ENCODE results near the gene PMEPA1.

The PMEPA1 gene

DNA sequence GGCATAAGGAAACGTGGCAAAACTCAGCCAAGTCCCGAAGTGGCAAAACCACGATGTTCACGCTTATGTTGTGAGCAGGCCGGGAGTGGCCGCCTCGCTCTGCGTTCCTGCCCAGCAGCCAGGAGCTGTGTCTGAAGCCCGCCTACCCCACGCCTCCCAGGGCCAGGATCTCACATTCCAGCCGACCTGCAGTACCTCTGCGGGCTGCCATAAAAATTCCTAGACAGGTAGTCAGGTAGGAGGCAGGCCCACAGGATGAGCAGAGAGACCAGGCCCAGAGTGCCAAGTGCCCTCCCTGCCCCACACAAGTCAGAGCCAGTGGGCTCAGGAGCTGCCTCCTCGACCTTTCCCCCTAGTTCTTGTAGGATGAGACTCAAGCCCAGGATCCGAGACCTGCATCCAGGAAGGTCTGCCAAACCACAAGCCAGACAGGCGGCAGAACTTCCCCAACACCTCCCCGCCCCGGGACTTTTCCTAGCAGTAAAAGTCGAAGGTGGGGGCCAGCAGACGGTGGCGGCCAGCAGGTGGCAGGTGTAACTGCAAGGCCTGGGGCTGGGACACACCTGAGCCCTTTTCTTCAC is 16.7 kb downstream of the PMEPA1 start:
- DNase-seq (ENCODE audit: low read depth): no peak

DNA sequence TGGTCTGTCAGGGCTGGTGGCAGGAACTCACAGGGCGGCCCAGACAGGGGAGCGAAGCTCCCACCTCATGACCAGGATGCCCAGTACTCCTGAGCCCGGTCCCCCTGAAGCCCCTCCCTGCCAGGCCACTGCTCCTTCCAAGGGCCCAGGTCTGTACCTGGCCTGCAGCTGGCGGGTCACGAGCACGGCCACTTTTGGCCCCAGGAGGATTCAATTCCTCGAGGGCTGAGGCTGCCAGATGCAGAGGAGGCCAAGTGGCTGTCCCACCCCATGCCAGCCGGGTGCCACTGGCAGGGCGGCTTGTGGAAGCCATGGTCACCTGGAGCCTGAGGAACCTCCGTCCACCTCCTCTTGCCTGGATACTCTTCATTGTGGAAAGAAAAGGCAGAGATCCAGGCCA is 17.4 kb downstream of the PMEPA1 start:
- DNase-seq (ENCODE audit: low read depth): no peak

GRCh38 chr20:57691699-57692098 is 18.1 kb downstream of the PMEPA1 start:
- no peak for DNase-seq (ENCODE audit: low read depth)

DNA sequence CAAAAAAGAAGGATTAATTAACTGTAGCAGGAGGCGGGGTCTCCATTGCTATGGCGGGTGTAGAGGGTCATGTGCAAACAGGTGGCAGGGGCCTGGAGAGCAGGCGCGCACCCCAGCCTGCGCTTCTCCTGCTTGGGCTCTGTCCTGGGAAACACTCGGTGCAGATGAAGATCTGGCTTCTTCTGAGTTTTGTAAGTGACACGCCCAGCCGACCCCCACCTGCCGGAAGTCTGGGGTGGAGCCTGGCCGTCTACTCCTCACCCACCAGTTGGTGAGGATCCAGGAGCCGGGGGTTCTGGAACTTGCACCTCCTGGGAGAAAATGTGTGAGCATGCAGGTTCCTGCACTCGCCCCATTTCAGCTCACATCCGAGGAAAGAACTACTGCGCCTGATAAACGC is 19.3 kb downstream of the PMEPA1 start:
- no peak for DNase-seq (ENCODE audit: low read depth)

- DNase-seq (ENCODE audit: low read depth): no peak
Observed at GRCh38 chr20:57689745-57690481, 19.9 kb downstream of the PMEPA1 start.

GRCh38 chr20:57688864-57689263 is 21.0 kb downstream of the PMEPA1 start:
- no peak for DNase-seq (ENCODE audit: low read depth)

DNA sequence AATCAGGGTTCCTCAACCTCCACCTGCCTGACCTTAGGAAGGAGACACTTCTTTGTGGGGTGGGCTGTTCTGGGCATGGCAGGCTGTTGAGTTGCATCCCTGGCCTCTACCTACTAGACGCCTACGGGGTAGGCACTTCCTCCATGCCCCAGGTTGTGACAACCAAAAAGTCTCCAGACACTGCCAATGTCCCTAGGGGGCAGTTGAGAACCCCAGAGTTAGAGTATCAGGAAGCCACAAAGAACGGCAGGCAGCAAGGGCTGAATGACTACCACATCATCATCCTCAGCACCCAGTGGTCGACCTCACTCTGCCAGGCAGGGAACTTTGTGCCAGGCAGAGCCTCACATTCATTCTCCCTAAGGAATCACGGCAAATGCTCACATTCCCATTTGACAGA is 21.5 kb downstream of the PMEPA1 start:
- DNase-seq (ENCODE audit: low read depth): no peak

- DNase-seq (ENCODE audit: low read depth): no peak
Observed at GRCh38 chr20:57686931-57687652, 22.7 kb downstream of the PMEPA1 start.

GRCh38 chr20:57685146-57685758 is 24.6 kb downstream of the PMEPA1 start:
- DNase-seq (ENCODE audit: low read depth): no peak

DNA sequence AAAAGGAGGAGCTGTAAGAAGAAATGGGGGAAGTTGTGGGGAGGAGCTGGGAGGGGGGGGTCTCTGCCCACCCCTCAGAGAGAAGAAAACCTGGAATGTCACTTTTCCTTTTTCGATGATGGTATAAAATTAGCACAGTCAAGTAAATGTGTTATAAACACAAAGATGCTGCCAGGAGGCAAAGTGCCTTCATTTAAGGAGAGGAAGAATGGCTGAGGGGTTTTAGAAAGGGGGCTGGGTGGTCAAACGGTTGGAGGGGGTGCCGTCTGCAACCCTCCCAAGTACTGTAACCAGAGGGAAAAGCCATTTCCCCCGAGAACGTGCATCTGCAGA is 25.0 kb downstream of the PMEPA1 start:
- no peak for DNase-seq (ENCODE audit: low read depth)

DNA sequence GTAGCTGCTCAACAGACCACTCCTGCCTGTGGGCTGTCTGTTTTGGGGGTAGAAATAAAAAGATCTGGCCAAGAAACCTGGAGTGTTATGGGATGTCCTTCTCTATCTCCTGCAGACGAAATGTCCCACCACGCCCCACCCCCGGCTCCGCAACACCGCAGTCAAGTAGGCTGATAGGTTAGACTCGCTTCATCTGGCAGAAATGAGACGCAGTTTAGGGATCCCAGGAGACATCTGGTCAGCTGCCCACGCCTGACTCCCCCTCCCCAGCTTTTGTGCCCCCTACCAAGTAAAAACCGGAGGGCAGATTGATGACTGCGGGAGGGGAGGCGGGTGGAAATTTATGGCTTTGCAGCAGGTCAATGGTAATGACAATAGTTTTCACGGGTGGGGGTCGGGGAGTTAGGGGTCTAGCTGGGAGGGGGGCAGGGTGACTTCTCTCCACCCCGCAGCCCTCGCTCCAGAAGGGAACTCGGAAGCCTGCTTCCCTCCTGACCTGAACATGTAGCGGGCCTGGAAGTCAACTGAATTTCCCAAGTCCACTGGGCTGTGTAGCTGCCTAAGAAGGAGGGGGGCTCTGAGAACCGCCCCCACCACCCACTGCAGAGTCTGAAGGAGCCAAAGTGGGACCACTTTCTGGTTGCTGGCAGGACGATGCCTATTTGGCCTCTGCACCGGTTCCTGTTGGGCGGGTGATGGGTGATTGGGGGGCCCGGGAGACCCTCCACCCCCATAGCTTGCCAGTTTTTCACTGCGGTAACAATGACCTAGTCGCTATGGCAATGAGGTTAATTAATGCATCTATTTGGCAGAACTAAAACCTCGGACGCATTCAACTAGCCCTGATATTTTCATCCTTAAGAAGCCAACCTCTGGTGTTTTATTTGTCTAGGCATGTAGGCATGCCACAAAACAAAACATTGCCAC is 25.7 kb downstream of the PMEPA1 start:
- no peak for DNase-seq (ENCODE audit: low read depth)

DNA sequence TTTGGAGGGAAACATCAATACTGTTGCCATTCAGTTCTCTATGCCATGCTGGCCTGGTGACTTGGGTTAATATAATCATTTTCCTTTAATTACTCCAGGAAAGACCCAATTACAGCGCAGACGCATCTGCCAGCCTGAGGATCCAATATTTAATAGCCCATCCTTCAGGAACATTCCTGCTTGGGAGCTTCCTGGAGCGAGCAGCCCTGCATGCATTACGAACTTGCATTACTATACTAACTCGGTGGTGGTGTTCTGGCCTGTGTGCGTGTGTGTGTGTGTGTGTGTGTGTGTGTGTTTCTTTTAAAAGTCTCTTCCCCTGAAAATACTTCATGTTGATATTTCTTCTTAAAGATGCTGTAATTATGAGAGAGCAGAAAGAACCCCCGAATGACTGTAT is 26.5 kb downstream of the PMEPA1 start:
- no peak for DNase-seq (ENCODE audit: low read depth)

DNA sequence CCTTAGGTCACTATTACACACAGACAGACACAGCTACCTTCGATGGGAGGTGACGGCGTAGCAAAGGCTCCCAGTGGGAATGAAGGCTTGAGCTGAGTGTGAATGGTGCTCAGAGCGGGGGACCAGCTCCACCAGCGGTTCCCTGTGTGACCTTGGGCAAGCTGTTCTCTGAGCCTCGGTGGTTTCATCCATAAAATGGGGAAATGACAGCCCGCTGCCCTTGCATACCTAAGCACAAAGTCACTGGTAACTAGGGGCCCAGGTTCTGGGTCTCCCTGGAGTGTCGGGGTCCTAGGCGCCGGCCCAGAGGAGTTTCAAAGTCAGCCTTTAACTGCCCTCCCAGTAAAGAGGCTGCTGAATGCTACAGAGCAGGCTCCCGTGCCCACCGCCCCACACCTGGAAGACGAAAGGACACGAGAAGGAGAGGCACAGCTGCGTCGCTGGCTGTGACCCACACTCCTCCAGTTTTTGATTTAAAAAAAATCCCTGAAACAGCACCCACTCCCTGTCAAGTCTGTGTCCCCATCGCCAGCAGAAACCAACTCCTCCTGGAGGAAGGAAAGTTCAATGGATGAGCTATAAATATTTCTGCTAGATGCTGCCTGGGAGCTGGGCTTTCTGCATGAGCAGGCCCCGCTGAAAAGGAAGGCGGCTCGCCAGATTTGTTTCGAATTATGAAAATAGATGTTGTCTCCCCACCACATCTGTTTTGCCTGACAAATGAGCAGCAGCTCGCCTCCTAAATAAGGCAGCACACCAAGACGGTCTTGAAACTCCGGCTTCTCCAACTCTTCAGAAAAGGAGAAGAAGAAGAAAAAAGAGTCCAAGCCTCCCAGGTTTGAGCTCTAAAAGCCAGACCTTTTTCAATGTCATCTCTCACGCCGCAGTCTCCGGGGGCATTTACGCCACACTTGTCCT is 27.4 kb downstream of the PMEPA1 start:
- DNase-seq (ENCODE audit: low read depth): no peak

GRCh38 chr20:57680934-57681914 is 28.6 kb downstream of the PMEPA1 start:
- no peak for DNase-seq (ENCODE audit: low read depth)

- no peak for DNase-seq (ENCODE audit: low read depth)
Observed at GRCh38 chr20:57680131-57680716, 29.6 kb downstream of the PMEPA1 start.

- no peak for DNase-seq (ENCODE audit: low read depth)
Observed at GRCh38 chr20:57679113-57679512, 30.7 kb downstream of the PMEPA1 start.

DNA sequence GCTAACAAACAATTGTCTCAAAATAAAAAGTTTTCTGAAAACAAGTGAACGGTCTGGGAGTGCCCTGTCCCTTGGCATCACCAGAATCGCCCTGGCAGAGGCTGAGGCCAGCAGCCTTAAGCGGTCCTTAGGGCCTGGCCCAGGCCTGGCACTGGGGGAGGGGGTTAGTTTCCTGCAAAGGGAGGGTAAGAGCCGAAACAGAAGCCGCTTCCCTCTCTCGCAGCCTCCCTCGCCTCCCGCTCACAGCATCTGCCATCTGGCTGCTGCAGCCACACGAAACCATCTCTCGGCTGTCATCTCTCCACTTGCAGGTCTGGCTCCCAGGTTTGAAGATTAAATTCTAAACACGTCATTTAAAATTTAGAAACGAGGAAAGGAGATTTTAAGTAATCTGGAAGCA is 31.5 kb downstream of the PMEPA1 start:
- no peak for DNase-seq (ENCODE audit: low read depth)

DNA sequence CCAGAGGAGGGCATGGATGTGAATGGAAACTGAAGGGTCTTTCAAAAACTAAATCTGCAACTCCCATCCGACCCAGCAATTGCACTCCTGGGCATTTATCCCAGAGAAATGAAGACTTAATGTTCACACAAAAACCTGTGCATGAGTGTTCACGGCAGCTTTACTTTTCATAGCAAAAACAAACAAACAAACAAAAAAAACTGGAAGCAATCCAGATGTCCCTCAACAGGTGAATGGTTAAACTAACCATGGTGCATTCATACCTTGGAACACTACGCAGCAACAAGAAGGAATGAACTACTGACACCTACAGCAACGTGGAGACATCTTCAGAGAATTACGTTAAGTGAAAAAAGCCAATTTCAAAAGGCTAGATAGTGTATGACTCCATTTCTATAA is 32.2 kb downstream of the PMEPA1 start:
- DNase-seq (ENCODE audit: low read depth): no peak
